ENCODE measurements around the gene NSD2.
A peak's percentile ranks its signal among the peaks of the same experiment; 100 is the strongest.
"Not testable (repeated sequence)": the region's sequence is repeated elsewhere in the genome, so short reads cannot be mapped to it uniquely, and the experiment has no call there.

Gene NSD2

DNA sequence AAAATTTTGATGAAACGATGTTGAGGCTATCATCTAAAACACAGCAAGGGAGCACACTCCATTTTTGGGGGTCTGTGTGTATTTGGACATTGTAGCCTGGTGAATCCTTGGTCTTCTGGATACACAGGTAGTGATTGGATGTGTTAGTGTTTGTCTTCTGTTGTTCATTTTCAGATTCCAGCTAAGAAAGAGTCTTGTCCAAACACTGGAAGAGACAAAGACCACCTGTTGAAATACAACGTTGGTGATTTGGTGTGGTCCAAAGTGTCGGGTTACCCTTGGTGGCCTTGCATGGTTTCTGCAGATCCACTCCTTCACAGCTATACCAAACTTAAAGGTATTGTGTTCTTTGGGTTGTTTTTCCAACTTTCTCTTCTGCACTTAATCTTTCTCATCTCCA is 32.8 kb downstream of the NSD2 start:
- ATAC-seq (replicated peaks) (no peak), DNase-seq (no peak)
- Mint-ChIP-seq H3K27me3 (no peaks in the 10 kb centered on the region), H3K36me3 (peaks cover 39 to 54% of the 10 kb centered on the region in 2 donors), H3K4me3 (no peak overlapping the region), H3K4me1 (peaks cover 4 to 5% of the 10 kb centered on the region in 2 donors), H3K9me3 (no peaks in the 10 kb centered on the region), H3K27ac (no peak overlapping the region)

GRCh38 chr4:1907848-1908525 is 36.8 kb downstream of the NSD2 start:
- no peak for DNase-seq
- no peak for ATAC-seq (replicated peaks)
- H3K9me3 Mint-ChIP-seq, result no peaks in the 10 kb centered on the region
- peaks cover 29 to 55% of the 10 kb centered on the region in 2 donors for H3K36me3 Mint-ChIP-seq
- peaks cover 6% of the 10 kb centered on the region in 2 donors for H3K4me1 Mint-ChIP-seq
- H3K27ac Mint-ChIP-seq, result no peak overlapping the region
- H3K4me3 Mint-ChIP-seq, result no peak overlapping the region
- no peaks in the 10 kb centered on the region for H3K27me3 Mint-ChIP-seq

- ATAC-seq (replicated peaks); H3K9me3 Mint-ChIP-seq; DNase-seq; H3K27me3 Mint-ChIP-seq; H3K27ac Mint-ChIP-seq; H3K4me3 Mint-ChIP-seq; H3K4me1 Mint-ChIP-seq: not testable (repeated sequence)
- H3K36me3 Mint-ChIP-seq, result peaks cover 31 to 57% of the 10 kb centered on the region in 2 donors
These were observed 38.5 kb downstream of the NSD2 start for GRCh38 chr4:1909696-1910095.

DNA sequence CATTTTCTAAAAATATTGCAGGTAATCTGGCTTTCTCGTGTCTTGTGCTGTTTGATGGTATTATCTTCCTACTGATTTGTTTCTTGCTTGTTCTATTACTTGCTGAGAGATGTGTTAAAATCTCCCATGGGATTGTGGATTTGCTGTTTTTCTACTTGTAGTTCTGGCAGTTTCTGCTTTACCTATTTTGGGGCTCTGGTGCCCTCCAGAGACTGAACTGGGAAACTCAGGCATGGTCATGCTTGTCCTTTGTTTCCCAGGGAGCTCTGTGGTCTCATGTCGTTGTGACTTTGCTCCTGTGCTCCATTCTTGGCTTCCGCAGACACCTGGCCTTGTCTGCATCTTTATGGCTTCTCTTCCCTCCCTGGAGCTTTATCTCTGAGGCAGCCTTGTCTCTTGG is 39.5 kb downstream of the NSD2 start:
- peak in 1 of 2 donors; percentile 47 for ATAC-seq (replicated peaks)
- no peak overlapping the region for H3K27ac Mint-ChIP-seq
- no peaks in the 10 kb centered on the region for H3K27me3 Mint-ChIP-seq
- no peak overlapping the region for H3K4me3 Mint-ChIP-seq
- DNase-seq, result no peak
- peaks cover 35 to 58% of the 10 kb centered on the region in 2 donors for H3K36me3 Mint-ChIP-seq
- H3K9me3 Mint-ChIP-seq, result no peaks in the 10 kb centered on the region
- peaks cover 6 to 7% of the 10 kb centered on the region in 2 donors for H3K4me1 Mint-ChIP-seq

GRCh38 chr4:1911316-1911715 is 40.1 kb downstream of the NSD2 start:
- not testable (repeated sequence) for H3K27ac Mint-ChIP-seq; H3K27me3 Mint-ChIP-seq; H3K4me1 Mint-ChIP-seq; ATAC-seq (replicated peaks); H3K9me3 Mint-ChIP-seq; H3K4me3 Mint-ChIP-seq; DNase-seq
- peaks cover 39 to 64% of the 10 kb centered on the region in 2 donors for H3K36me3 Mint-ChIP-seq

DNA sequence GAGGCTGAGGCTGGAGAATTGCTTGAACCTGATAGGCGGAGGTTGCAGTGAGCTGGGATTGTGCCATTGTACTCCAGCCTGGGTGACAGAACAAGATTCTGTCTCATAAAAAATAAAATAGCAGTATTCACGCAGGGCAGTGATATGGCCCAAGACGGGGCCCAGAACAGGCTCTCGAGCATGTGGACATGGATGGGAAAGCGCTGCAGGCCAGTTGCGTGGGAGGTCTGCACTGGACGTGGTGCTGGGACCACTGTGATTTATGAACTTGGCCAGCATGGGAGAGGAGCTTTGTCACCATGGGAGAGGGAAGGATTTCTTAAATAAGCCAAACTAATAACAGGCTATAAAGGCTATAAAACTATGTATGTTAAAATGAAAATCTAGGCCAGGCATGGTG is 51.6 kb downstream of the NSD2 start:
- DNase-seq (no peak), ATAC-seq (replicated peaks) (no peak)
- Mint-ChIP-seq H3K27ac (no peak overlapping the region), H3K4me3 (no peak overlapping the region), H3K4me1 (no peaks in the 10 kb centered on the region), H3K27me3 (no peaks in the 10 kb centered on the region), H3K36me3 (peaks cover 15 to 36% of the 10 kb centered on the region in 2 donors), H3K9me3 (no peaks in the 10 kb centered on the region)

DNA sequence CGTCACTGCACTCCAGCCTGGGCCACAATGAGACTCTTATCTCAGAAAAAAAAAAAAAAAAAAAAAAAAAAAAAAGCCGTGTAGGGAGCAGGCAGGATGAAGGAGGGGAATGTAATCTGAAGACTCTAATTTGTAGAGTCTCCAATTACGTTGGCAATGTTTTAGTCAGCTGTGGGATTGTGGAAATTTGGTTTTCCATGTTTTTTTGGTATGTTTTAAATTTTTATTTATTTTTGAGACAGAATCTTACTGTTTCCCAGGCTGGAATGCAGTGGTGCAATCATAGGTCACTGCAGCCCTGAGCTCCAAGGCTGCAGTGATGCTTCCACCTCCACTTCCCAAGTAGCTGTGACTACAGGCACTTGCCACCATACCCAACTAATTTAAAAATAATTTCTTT is 56.5 kb downstream of the NSD2 start:
- Mint-ChIP-seq H3K4me1 (no peaks in the 10 kb centered on the region), H3K36me3 (peaks cover 30 to 57% of the 10 kb centered on the region in 2 donors), H3K4me3 (no peak overlapping the region), H3K9me3 (no peaks in the 10 kb centered on the region), H3K27me3 (no peaks in the 10 kb centered on the region), H3K27ac (no peak overlapping the region)
- DNase-seq (no peak), ATAC-seq (replicated peaks) (no peak)

DNA sequence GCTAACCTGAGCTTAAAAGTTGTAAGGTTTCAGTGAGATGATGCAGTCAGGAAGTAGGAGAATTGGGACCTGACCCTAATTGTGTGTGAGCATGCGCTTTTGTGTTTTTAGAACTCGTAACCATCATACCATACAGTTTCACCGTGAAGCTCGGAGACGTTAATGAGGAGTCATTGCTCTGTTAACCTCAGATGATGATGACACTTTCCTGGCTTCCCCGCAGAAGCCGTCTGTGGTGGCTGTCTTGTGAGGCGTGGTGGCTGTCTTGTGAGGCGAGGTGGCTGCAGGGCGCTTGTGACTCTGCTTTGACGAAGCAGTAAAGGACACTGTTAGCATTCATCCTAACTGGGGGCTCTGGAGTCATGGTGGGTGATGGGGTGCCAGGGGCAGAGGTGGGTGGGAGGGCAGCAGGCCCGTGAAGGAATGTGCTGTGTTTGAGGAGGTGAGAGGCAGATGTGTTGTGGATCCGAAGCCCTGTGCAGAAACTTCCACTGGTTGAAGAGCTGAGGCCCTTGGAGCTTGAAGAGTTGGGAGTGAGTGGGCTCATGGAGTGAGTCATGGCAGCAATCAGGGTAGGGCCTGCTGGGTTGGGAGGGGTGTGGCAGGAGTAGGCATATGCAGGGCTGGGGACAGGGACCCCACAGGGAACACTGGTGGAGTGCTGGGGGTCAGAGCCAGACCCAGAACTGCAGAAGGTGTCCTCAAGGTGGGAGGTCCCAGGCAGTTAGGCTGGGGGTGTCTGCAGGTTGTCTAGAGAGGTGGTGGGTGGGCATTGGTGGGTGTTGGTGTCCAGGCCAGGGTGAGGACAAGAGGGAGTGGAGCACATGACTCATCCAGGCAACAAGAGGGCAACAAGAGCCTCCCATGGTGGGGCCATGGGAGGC is 57.4 kb downstream of the NSD2 start:
- no peaks in the 10 kb centered on the region for H3K9me3 Mint-ChIP-seq
- peak overlapping the region; percentile 22 for H3K27ac Mint-ChIP-seq
- H3K27me3 Mint-ChIP-seq, result no peaks in the 10 kb centered on the region
- no peaks in the 10 kb centered on the region for H3K4me1 Mint-ChIP-seq
- peaks cover 23 to 49% of the 10 kb centered on the region in 2 donors for H3K36me3 Mint-ChIP-seq
- no peak for ATAC-seq (replicated peaks)
- no peak for DNase-seq
- no peak overlapping the region for H3K4me3 Mint-ChIP-seq

- H3K36me3 Mint-ChIP-seq, result peaks cover 22 to 36% of the 10 kb centered on the region in 2 donors
- no peak overlapping the region for H3K4me3 Mint-ChIP-seq
- no peaks in the 10 kb centered on the region for H3K27me3 Mint-ChIP-seq
- no peaks in the 10 kb centered on the region for H3K9me3 Mint-ChIP-seq
- no peak for ATAC-seq (replicated peaks)
- H3K4me1 Mint-ChIP-seq, result no peaks in the 10 kb centered on the region
- DNase-seq, result no peak
- H3K27ac Mint-ChIP-seq, result no peak overlapping the region
These were observed 61.5 kb downstream of the NSD2 start for GRCh38 chr4:1932736-1933135.

DNA sequence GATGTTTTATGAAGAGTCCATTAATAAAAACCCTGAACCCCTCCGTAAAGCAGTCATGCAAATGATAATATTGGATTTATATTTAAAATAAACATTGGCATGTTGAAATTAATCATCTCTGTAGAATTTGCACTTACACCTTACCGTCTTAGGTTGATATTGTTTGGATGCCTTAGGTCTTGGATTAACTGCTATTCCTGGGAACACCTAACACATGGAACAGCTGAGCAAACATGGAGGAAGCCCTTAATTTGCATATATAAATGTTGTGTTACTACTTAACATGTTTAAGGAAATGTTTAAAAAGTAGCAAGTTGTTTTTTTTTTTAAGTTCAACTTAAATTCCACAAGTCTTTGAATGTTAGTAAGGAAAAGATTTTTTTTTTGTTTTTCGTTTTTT is 62.5 kb downstream of the NSD2 start:
- DNase-seq (no peak), ATAC-seq (replicated peaks) (no peak)
- Mint-ChIP-seq H3K4me1 (no peaks in the 10 kb centered on the region), H3K9me3 (no peaks in the 10 kb centered on the region), H3K27me3 (no peaks in the 10 kb centered on the region), H3K4me3 (no peak overlapping the region), H3K36me3 (peaks cover 18 to 31% of the 10 kb centered on the region in 2 donors), H3K27ac (no peak overlapping the region)

- Mint-ChIP-seq H3K4me3 (no peak overlapping the region), H3K9me3 (no peaks in the 10 kb centered on the region), H3K27me3 (no peaks in the 10 kb centered on the region), H3K27ac (no peak overlapping the region), H3K36me3 (peaks cover 7 to 26% of the 10 kb centered on the region in 2 donors), H3K4me1 (no peaks in the 10 kb centered on the region)
- no peak for ATAC-seq (replicated peaks)
- no peak for DNase-seq
These were observed 66.4 kb downstream of the NSD2 start for GRCh38 chr4:1937550-1937949.

- Mint-ChIP-seq H3K4me1 (no peaks in the 10 kb centered on the region), H3K4me3 (no peak overlapping the region), H3K27ac (no peak overlapping the region), H3K27me3 (no peaks in the 10 kb centered on the region), H3K36me3 (peaks cover 7 to 27% of the 10 kb centered on the region in 2 donors), H3K9me3 (no peaks in the 10 kb centered on the region)
- ATAC-seq (replicated peaks), result no peak
- no peak for DNase-seq
These were observed 66.8 kb downstream of the NSD2 start for GRCh38 chr4:1938027-1938426.

GRCh38 chr4:1939664-1940509 is 68.7 kb downstream of the NSD2 start:
- DNase-seq (no peak), ATAC-seq (replicated peaks) (no peak)
- Mint-ChIP-seq H3K27me3 (no peaks in the 10 kb centered on the region), H3K4me3 (no peak overlapping the region), H3K4me1 (no peaks in the 10 kb centered on the region), H3K36me3 (peaks cover 10 to 32% of the 10 kb centered on the region in 2 donors), H3K9me3 (no peaks in the 10 kb centered on the region), H3K27ac (no peak overlapping the region)

GRCh38 chr4:1940566-1940965 is 69.4 kb downstream of the NSD2 start:
- ATAC-seq (replicated peaks), result no peak
- no peak overlapping the region for H3K27ac Mint-ChIP-seq
- no peak overlapping the region for H3K4me3 Mint-ChIP-seq
- no peaks in the 10 kb centered on the region for H3K4me1 Mint-ChIP-seq
- H3K9me3 Mint-ChIP-seq, result no peaks in the 10 kb centered on the region
- peaks cover 10 to 32% of the 10 kb centered on the region in 2 donors for H3K36me3 Mint-ChIP-seq
- H3K27me3 Mint-ChIP-seq, result no peaks in the 10 kb centered on the region
- no peak for DNase-seq

Measured in stimulated activated naive B cell treated with anti-CD40 and anti-IgM and Interleukin-4, amounts not matched to agents 10 μg/mL and 1 μg/mL and 100 μg/mL, for 72 hours (primary cell).